Hematopoietic multipotent progenitor cell treated with erythropoietin and hydrocortisone succinate and interleukin-3 and kit ligand, for 15 days (in vitro differentiated cells): ENCODE measurements around the gene EVX1.

Experiments
- DNase-seq: peaks from one replicate; pipeline ENCODE4 v3.0.0-alpha.2; 2015; ENCODE audit warnings: low spot score

EVX1 gene

DNA sequence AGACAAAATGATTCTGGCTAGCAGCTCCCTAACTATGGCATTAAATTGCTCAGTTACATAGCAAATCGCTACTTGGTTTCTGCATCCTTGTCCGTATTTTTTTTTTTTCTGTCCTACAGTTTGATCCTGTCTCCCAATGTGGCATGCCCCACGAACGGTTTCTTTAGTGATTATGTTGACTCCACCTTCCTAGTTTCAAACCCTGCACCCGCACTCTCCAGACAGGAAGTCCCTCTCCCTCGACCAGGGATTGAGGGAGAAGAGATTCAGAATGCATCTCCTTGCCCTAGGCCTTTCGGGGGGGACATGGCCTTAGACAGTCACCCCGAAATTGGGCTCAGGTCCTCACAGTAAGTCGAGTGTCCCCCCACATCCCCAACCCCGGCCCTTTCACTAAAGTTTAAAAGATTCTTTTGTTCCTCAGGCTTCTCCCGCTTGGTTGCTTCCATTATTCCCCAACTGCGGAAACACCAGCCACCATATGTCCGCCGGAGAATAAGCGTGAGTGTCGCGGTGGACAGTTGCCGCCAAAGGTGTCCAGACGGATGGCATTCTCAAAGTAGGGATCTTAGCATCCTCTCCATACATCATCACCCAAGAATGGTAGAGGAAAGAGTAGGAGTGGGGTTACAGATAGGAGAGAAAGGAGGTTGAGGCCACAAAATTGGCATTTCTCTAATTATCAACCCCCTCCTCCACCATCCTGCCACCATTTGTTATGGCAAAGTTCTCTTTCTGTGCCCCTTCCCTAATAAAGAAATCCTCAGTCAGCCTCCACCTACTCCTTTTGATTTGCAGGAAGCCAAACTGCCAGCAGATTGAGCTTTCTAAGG, 7.3 kb downstream of the EVX1 start:
- no peak for DNase-seq

DNA sequence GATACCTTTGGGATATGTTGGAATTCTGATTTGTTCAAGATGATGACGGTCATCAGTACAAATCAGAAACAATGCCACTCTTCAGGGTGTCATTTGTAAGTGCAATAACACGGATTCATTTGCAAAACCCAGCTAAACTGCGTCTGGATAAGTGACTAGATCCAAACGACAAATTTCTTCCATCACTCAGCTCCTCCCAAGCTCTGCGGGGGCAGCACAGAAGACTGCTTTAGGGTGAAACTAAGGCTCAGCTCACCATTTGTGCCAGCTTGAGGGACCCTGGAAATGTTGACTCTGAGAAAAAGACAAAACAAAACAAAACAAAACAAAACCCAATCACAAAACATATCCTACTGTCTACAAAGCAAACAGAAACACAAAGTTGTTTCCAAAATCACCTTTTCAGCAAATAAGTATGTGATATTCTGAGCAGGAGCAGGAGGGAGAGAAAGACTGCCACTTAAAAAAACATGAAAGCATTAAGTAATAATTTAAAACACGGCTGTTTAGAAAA, 8.0 kb downstream of the EVX1 start:
- DNase-seq = no peak

DNA sequence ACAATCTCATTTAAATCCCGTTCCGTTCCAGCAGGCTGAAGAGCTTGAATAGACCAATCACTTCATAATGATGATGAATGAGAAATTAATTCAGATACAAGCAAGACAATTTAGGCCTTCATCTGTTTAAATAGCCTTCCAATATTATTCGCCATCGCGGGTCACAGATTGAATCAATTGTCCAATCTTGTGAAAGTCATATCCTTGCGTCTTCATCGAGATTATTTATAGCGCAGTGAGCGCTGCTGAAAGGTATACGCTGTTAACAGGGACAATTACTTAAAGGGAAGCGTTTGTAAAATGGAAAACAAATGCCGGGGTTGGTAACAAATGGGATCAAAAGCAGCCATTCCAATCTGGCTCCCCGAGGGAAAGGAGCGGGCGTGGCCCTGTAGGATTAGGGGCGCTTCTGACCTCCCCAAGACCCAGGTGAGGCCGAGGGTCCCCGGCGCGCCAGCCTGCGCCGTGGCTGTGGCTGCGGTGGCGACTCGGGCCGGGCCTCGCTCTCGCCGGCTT, 8.6 kb downstream of the EVX1 start:
- DNase-seq = no peak

DNA sequence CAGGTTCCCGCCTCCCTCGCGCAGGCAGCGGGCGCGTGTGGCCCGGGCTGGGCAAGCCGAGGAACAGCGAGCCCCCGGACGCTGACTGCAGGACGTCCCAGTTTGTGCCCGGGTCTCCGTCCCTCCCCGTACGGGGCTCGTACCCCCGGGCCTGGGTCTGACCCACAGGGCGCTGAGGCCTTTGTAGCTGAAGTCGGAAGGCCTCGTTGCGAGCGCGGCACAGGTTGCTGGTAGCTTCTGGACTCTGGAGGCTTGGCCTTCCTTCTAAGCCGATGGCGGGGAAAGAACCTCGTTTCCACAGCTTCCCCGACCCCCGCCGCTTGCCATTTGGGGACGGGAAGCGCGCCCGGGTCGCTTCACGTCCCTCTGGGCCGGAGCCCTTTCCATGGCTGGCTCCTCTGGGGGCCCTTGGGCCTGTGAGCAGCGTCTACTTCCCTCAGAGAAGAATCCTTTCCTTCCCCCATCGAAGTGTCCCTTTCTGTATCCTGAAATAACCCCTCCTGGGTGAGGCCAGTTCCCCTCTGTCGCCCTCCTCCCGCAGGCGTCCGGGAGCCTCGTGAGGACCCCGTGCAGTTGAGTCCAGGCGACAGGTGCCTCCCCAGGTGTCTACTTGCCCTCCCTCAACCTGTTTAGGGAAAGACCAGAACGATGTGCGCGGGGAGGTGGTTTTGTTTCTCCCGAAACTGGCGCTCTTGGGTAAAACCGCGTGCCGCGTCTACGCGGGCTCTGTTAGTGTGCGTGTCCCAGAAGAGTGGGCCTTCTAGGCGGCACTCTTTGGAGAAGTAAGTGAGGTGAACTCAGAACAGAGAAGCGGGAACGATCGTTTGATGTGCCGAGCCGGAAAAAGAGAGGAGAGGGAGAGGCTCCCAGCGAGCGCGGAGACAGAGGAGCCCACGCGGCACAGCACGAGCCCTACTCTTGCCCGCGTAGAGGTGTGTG, 9.3 kb downstream of the EVX1 start:
- no peak for DNase-seq

DNA sequence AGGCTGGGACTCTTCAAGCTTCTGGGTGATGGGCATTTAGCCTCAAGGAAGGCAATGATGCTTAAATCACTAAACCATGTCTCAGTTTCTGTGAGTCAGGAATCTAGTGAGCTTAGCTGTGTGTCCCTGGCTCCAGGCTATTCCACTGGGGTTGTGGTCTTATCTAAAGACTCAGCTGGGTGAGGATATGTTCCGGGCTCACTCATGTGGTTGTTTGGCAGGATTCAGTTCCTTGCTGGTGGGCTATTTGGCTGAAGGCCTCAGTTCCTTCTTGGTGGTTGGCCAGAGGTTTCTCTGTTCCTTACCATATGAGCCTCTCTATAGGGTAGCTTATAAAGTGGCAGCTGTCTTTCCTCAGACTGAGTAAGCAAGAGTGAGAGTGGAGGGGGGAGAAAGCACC, 12.0 kb downstream of the EVX1 start:
- DNase-seq = no peak

DNA sequence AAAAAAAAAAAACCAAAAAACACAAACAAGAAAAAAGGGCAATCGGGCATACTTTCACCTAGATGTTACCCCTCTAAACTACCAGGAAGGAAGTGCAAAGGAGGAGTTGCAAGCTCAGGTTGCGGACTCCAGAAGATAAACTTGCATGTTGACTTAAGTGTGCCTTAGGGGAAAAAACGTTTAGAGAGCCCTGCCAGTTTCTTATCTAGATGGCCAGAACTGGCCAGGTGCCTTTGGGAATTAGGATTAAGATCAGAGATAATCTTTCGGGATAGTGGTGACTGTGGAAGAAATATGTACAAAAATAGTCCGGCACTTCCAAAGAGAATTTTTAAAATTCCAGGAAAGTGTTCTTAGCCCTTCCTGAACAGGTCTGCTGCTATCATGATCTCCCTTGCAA, 17.6 kb downstream of the EVX1 start:
- no peak for DNase-seq

GRCh38 chr7:27262121-27262520, 19.5 kb downstream of the EVX1 start:
- no peak for DNase-seq

- no peak for DNase-seq
Measured at GRCh38 chr7:27263781-27264180, 21.2 kb downstream of the EVX1 start.

DNA sequence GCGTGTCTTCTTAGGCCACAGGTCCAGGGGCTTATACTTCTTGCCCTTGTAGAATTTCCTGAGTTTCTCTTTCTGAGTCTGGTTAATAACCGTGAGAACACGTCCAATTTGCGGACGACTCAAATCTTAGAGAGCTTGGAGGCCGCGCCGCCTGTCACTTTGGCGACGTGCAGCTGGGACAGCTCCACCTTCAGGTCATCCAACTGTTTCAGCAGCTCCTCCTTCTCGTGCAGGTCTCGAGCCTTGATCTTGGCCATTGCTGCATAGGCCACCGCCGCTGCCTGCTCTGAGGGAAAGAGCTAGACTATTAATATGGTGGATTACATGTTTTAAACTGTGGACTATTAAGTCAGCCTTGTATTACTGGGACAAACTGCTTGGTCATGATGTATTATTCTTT, 26.9 kb downstream of the EVX1 start:
- no peak for DNase-seq

DNA sequence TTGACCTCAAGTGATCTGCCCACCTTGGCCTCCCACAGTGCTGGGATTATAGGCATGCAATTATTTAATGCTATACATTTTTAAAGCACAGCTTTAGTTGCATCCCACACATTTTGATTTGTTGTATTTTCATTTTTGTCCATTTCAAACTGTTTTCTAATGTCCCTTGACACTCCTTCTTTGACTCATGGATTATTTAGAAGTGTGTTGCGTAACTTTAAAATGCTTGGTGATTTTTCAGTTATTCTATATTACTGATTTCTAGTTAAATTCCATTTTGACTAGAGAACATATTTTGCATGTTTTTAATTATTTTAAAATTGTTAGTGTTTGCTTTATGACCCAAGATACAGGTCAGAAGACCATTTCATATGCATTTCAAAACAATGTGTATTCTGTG, 28.8 kb downstream of the EVX1 start:
- no peak for DNase-seq

DNA sequence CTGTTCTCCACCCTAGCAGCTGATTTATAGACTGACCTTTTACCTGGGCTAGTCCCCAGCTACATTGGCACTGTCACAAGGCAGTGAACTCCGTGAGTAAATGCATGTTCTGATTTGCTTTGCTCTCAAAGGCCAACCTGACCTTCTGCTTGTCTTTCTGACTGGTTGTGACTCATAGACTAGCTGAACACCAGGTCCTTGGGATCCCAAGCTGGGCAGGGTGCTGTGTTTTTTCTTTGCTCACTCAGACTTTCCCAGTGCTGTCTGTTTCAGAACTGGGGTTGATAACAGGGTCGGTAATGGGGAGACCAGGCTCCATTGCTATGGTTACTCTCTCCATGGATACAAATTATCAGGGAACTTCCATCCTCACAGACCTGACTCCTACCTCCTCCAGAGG, 35.0 kb downstream of the EVX1 start:
- DNase-seq = no peak

- no peak for DNase-seq
Measured at GRCh38 chr7:27283558-27283957, 41.0 kb downstream of the EVX1 start.

DNA sequence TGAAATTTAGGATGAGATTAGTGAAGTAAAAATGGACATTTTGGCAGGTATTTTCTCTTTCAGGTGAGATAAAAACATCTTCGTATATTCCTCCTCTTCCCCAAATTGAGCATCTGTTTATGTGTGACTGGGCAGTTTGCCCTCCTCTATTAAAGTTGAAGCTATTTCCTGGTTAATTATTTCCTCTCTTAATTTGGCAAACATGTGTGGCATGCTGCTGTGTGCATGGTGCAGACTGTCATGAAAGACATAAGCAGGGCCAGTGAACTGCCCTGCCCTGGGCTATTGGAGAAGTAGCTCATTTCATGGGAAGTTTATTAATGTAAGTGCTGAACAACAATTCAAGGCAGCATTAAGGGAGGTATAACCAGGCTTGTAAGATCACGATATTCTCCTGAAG, 52.6 kb downstream of the EVX1 start:
- no peak for DNase-seq

- DNase-seq = no peak
Measured at GRCh38 chr7:27297356-27297755, 54.8 kb downstream of the EVX1 start.
